ENCODE data around the gene MVB12B.

DNA sequence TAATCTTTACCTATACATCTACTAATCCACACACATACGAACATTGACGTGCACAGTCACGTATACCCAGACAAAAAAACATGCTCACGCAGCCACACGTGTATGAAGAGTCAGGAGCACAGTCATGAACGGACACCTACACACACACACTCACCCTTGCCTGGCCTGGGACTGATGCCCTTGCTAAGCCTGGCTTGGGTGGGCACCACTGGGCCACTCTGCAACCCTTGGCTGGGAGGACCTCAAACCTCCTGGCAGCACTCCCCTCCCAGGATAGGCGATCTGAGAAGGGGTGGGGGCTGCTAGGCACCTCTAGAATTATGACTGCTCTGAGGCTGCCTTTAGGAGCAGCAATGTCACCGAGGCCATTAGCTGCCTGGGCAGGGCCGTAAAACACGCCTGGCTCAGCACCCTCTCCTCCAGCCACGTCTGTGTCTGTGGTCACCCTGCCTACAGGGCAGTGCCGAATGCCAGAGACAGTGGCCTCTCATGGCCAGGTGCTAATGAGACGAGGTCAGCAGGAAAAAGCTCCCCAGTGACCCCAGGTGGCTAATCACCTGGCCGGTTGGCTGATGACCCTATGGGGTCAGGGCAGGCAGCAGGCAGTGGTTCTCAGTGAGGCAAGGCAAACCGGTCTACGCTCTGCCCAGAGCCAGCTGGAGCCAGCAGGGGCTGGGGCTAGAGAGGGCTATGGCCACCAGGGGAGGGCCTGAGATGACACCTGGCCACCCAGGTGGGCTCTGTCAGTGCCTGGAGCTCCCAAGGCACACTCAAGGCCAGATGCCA lies 33.7 kb upstream of the MVB12B start:
- TF ChIP-seq ZNF274 (IDR thresholded peaks at IDR 0.05; ENCODE audit: low read depth, low read length) (no peak), SUZ12 (IDR thresholded peaks at IDR 0.05; ENCODE audit: extremely low read depth, insufficient read depth, insufficient read length) (no peak)
